CD4-positive, alpha-beta T cell treated with Interferon alpha-2 for 1 hour (primary cell): ENCODE data around the gene LMNB1.
"Not testable (repeated sequence)": the region's sequence is repeated elsewhere in the genome, so short reads cannot be mapped to it uniquely, and the experiment has no call there.

Experiments
- DNase-seq, 2 donors: peaks; one replicate each; pipeline ENCODE4 v3.0.0-alpha.2; 2020 to 2022

LMNB1 gene

DNA sequence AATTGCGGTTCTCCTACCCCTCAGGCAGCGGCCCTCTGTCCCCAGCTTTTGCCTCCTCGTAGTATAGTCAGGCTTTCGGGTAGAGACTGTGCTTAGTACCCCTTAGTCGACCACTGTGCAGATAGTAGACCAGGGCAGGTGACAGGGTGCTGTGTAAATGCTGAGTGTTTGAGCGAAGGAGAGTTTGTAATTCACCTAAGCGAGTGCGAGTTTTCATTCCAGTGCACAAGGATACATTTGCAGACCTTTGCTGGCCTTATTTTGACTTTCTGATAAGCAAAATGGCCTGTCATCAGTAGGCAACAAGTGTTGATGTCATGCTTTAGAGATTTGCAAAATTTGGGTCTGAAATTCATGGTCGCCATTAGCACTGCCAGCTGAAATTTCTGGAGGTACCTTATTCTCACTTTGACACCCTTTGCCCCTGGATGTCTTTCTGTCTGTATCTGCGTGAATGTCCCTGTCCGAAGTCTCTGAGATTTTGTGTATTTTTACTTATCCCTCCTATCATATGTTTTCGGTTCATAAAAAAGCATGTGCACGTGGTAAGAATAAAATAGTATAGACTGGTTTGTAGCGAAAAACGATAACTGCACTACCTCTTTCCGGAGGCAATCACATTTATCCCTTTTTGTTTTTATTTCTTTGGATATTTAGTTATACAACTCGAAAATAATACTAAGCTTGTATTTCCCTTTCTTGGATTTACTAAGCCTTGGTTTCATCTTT, 1.9 kb downstream of the LMNB1 start:
- no peak for DNase-seq

GRCh38 chr5:126780165-126780827, 3.4 kb downstream of the LMNB1 start:
- DNase-seq: peak; percentile 60 to 78

GRCh38 chr5:126788409-126788808, 11.5 kb downstream of the LMNB1 start:
- not testable (repeated sequence) for DNase-seq

DNA sequence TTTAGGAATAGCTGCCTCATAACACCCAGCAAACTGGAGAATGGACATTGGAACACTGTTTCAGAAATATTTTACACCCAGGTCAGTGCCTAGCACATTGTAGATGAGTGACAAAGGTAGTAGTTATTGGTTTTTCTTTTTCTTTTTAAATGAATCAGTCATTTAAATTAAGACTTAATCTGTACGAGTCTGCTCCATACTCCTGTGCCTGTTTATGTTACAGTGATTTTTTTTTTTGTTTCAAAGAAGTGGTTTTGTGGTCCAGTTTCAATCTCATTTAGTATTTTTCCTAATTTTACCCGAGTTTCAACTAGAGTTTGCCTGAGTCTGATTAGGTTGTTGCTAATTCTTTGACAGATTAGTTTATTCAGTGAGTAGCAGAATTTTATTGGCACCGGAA, 16.2 kb downstream of the LMNB1 start:
- DNase-seq: no peak

DNA sequence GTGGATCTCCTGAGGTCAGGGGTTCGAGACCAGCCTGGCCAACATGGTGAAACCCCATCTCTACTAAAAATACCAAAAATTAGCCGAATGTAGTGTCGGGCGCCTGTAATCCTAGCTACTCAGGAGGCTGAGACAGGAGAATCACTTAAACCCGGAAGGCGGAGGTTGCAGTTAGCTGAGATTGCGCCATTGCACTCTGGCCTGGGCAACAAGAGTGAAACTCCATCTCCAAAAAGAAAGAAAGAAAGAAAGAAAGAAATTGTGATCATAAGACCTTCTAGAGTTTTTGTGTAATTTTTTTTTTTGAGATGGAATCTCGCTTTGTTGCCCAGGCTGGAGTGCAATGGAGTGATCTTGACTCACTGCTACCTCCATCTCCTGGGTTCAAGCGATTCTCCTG, 16.7 kb downstream of the LMNB1 start:
- not testable (repeated sequence) for DNase-seq

DNA sequence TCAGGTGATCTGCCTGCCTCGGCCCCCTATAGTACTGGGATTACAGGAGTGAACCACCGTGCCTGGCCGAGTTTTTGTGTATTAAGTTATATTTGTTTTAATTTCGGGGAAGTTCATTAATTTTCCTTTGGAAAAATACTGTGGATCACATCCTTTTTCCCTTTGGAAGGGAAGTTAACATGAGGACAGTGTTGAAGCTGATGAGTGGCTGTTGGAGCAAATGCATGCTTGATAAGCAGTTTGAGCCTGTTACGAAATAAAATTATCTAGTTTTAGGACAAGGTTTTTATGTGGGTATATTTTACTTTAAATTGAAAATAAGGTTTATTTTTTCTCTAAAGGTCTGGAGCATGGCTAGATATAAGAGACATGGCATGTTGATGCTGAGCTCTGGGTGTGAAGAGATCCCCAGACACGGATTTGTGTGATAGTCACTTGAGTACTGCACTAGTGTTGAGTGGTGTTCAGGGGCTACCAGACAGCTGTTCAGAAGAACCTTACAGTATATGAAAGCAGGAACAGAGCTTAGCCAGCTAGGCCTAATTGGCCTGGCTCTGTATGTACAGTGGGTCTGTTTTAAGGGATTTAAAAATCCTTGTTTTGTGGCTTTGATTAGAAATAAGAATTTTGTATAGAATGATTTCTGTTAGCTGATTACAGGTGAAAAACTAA, 17.4 kb downstream of the LMNB1 start:
- DNase-seq: no peak

DNA sequence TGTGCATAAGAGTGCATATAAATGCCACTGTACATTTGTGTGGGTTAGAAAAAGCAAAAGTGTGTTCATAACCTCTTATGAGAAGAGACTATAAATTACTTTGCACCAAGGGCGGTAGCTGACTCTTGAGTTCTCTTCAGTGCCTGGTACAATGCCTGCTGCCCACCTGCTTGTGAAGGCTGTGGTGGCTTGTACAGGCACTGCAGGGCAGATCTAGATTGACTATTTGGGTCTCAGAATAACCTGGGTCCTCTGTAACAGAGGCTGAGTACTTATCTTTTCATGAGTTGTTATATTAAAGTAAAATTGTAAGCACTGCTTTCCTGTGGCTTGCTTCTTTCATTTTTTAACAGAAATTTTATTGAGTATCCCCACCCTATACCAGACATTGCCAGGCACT, 22.8 kb downstream of the LMNB1 start:
- no peak for DNase-seq

- no peak for DNase-seq
These were observed 24.4 kb downstream of the LMNB1 start for GRCh38 chr5:126801174-126801991.

GRCh38 chr5:126801992-126802294, 25.0 kb downstream of the LMNB1 start:
- DNase-seq: peak in 1 of 2 donors; percentile 57

GRCh38 chr5:126805063-126805462, 28.1 kb downstream of the LMNB1 start:
- DNase-seq: no peak

DNA sequence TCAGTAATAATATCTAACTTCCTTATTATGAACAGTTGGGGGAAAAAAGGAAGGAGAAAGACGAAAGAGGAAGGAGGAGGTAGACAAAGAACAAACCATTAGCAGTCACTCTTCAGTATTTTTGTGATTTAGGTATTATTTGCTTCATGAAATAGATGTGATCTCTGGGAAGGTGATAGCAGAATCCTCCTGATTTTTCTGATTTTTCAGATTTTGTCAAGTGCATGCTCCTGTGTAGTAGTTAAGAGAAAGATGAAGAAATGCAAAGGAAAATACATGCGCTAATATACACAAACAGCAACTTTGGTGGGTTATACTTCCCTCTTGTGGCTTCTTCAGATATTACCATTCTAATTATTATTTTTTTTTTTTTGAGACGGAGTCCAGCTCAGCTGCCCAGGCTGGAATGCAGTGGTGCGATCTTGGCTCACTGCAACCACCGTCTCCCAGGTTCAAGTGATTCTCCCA, 31.6 kb downstream of the LMNB1 start:
- DNase-seq: peak in 1 of 2 donors; percentile 37

GRCh38 chr5:126809916-126810315, 33.0 kb downstream of the LMNB1 start:
- DNase-seq: peak in 1 of 2 donors; percentile 21

DNA sequence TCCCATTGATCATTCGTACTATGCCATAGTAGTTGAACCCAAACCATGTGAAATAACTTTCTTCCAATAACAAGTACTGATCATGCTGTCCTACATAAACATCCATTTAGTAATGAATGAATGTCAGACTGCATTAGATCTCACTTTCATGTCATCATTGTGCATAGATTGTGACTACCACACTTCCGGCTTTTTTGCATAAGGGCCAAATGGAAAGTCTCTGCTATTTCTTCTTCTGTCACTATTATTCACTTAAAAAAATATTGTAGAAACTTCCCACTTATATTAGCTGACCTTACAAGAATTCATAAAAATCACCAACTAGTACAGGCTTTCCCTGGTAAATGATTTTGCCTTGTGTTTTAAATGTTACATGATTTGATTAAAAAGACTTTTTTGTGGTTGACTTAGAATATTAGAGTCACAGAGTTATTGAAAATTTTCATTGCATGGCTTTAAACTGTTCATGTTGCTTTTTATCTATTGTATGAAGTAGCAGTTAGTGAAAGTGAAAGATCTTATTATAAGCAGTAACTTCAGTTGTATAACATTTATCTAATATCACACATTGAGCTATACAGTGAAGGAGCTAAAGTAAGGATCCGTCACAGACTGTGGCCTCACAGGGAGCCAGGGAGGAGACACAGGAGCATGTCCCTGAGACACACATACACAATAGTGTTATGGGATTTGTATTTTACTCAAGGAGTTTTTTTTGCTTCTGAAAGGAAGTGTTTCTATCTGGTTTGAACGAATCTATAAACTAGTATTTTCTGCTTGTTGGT, 33.9 kb downstream of the LMNB1 start:
- peak in 1 of 2 donors; percentile 16 for DNase-seq

GRCh38 chr5:126811515-126812198, 34.7 kb downstream of the LMNB1 start:
- peak; percentile 35 to 64 for DNase-seq

DNA sequence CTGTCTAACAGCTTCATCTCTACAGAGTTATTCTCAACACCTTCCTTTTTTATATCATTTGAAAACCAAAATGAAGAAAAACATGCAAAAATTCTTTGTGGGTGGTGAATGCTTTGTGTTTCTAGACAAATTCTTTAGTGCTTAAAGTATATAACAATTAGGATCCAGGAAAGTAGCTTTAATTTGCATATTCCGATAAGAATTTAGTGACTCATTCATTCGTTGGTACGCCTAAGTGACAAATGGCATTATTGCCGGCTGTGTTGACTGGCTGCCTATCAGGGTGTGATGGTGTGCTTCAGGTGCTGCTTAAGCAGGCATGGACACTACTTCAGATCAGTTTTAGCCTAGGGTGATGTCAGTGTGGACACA, 35.2 kb downstream of the LMNB1 start:
- peak in 1 of 2 donors; percentile 18 for DNase-seq

- not testable (repeated sequence) for DNase-seq
These were observed 36.9 kb downstream of the LMNB1 start for GRCh38 chr5:126813799-126814198.

GRCh38 chr5:126814721-126815404, 37.9 kb downstream of the LMNB1 start:
- DNase-seq: no peak

DNA sequence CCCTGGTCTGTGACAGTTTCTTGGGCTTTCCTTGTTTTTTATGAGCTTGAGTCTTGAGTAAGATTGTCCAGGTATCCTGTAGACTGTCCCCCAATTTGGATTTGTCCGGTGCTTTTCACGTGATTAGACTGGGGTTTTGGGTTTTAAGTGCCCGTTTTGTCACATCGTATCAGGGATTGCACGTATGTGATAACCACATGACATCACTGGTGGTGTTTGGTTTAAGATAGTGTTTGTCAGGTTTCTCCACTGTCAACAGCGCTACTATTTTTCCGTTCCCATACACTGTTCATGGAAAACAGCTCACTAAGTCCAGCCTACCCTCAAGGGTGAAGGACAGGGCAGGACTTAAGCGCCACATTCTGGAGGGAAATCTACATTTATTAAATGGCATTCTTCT, 39.7 kb downstream of the LMNB1 start:
- DNase-seq: peak in 1 of 2 donors; percentile 27

DNA sequence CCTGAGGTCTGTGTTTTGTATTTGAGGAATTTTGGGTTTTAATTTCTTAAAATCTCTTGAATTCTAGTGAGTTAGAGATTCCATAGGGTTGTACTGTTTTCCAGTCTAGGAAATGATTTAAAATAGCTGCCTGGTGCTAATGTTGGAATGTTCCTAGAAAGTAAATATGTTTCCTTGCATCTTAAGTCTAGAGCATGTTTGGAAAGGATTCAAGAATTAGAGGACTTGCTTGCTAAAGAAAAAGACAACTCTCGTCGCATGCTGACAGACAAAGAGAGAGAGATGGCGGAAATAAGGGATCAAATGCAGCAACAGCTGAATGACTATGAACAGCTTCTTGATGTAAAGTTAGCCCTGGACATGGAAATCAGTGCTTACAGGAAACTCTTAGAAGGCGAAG, 41.8 kb downstream of the LMNB1 start:
- DNase-seq: no peak

DNA sequence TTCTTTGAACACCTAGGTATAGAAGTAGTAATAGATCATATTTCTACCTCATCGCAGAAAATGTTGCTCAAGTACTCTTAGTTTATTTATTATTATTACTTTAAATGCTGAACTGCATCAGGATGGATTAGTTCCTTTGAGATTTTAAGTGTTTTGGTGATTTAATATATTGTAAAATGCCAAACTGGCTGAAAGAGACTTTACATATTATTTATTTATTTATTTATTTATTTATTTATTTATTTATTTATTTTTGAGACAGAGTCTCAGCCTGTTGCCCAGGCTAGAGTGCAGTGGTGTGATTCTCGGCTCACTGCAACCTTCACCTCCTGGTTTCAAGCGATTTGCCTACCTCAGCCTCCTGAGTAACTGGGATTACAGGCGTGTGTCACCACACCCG, 42.3 kb downstream of the LMNB1 start:
- no peak for DNase-seq

DNA sequence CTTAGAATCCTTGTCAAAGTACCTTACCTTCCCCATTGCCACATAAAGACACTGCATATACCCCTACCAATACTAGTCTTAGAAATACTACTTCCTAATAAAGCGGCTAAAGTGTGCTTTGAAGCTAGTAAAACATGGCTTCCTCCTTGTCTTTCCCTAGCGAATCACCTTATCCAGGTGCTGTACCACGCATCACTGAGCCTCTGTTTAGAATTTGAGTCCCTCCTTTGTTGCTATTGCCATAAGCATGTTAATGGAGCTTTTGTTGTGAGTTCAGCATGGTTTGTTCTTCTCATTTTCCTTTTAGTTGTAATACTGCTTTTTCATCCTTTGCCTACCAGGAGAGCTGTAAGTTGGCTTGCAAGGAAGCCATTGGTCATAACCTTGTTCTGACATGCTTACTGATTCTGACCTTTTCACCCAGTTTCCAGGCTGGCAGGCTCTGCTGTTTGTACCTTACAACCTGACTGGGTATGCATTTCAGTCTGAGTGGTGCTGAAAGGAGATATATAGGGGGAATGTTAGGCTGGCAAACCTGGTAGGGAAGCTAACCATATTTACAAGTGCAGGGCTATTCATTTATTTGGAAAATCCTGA, 49.8 kb downstream of the LMNB1 start:
- DNase-seq: no peak
